Hepatocyte (in vitro differentiated cells): ENCODE results near the gene SFMBT2. TPM values are rescaled to one million over a fixed set of nuclear protein-coding genes. Genes with fewer than 3 reads are reported as not detected.

Experiments used
- DNase-seq: peaks from one replicate; pipeline ENCODE4 v3.0.0-alpha.2; 2016; ENCODE audit warnings: low spot score
- H2AFZ ChIP-seq: fragments of 200-600 bp; sonication (generic); 2 replicates; pipeline ENCODE4 v1.6.0; 2016; ENCODE audit warnings: antibody characterized with exemption, mild to moderate bottlenecking
- H3K27ac ChIP-seq: fragments of 200-600 bp; sonication (generic); 2 replicates; pipeline ENCODE4 v1.5.1; 2016; ENCODE audit warnings: mild to moderate bottlenecking
- H3K27me3 ChIP-seq: fragments of 200-600 bp; sonication (generic); 2 replicates; pipeline ENCODE4 v1.6.1; 2016
- H3K36me3 ChIP-seq: fragments of 200-600 bp; sonication (generic); replicated peaks from 2 replicates; pipeline ENCODE4 v1.5.1; 2016; ENCODE audit warnings: low read depth; ENCODE audit not compliant: insufficient read depth
- H3K4me1 ChIP-seq: fragments of 200-600 bp; sonication (generic); 2 replicates; pipeline ENCODE4 v1.5.1; 2016; ENCODE audit warnings: mild to moderate bottlenecking, moderate library complexity; ENCODE audit not compliant: insufficient read depth
- H3K4me2 ChIP-seq: fragments of 200-600 bp; sonication (generic); 2 replicates; pipeline ENCODE4 v1.6.0; 2016
- H3K4me3 ChIP-seq: fragments of 200-600 bp; sonication (generic); 2 replicates; pipeline ENCODE4 v1.5.1; 2016; ENCODE audit warnings: mild to moderate bottlenecking
- H3K79me2 ChIP-seq: fragments of 200-600 bp; sonication (generic); 2 replicates; pipeline ENCODE4 v1.6.0; 2017; ENCODE audit warnings: mild to moderate bottlenecking
- H3K9me2 ChIP-seq: fragments of 200-600 bp; sonication (generic); replicated peaks from 2 replicates; pipeline ENCODE4 v1.6.0; 2017; ENCODE audit warnings: mild to moderate bottlenecking; ENCODE audit not compliant: insufficient read depth
- H3K9me3 ChIP-seq: fragments of 200-600 bp; sonication (generic); 2 replicates; pipeline ENCODE4 v1.5.1; 2016; ENCODE audit warnings: low read depth, mild to moderate bottlenecking
- H4K20me1 ChIP-seq: fragments of 200-600 bp; sonication (generic); 2 replicates; pipeline ENCODE4 v1.6.0; 2016; ENCODE audit warnings: mild to moderate bottlenecking; ENCODE audit not compliant: insufficient read depth, poor library complexity, severe bottlenecking
- CTCF ChIP-seq: fragments of 200-600 bp; sonication (generic); IDR thresholded peaks from 2 replicates; pipeline ENCODE4 v1.5.1; 2016; ENCODE audit warnings: antibody characterized with exemption, mild to moderate bottlenecking; ENCODE audit not compliant: poor library complexity
- EZH2 ChIP-seq: fragments of 200-600 bp; sonication (generic); IDR thresholded peaks from 2 replicates; pipeline ENCODE4 v1.6.1; 2016; ENCODE audit warnings: antibody characterized with exemption, mild to moderate bottlenecking, borderline replicate concordance
- EZH2phosphoT487 ChIP-seq: fragments of 200-600 bp; sonication (generic); IDR thresholded peaks from one replicate; pipeline ENCODE4 v1.6.1; 2018; ENCODE audit warnings: antibody characterized with exemption, mild to moderate bottlenecking, low read depth, moderate library complexity; ENCODE audit not compliant: unreplicated experiment, severe bottlenecking
- WGBS: methylation state at CpG from one replicate; pipeline ENCODE4 v1.1.6; 2016; ENCODE audit warnings: low lambda C conversion rate; ENCODE audit errors: missing lambda C conversion rate; 5-methylcytosine and 5-hydroxymethylcytosine counted together
- polyA plus RNA-seq: library from polyadenylated mRNA; unstranded; fragments of >200 nt; fragmentation: Nextera tagmentation; extraction: Ambion mirVana; gene quantifications from 2 replicates; pipeline ENCODE4 v1.2.1, GENCODE V29; 2016
- total RNA-seq: library from RNA; depleted of rRNA; stranded (reverse); fragments of >200 nt; gene quantifications from 2 replicates; pipeline ENCODE4 v1.2.3, GENCODE V29; 2014

The SFMBT2 gene
- total and polyA plus RNA-seq, 2 experiments from 2014 or later = 1.1 to 3.8 TPM

- Histone ChIP-seq H3K27me3 (peaks cover 52% of the 10 kb centered on the region), H3K4me2 (no peak overlapping the region), H3K9me3 (no peaks in the 10 kb centered on the region), H3K79me2 (no peaks in the 10 kb centered on the region), H3K4me3 (no peak overlapping the region), H3K4me1 (peaks cover 22% of the 10 kb centered on the region), H3K27ac (no peak overlapping the region), H2AFZ (no peak overlapping the region), H3K9me2 (no peaks in the 10 kb centered on the region), H3K36me3 (no peaks in the 10 kb centered on the region), H4K20me1 (no peaks in the 10 kb centered on the region)
- 39% methylated on average over 2 of the region's 2 CpGs for WGBS
- no peak for TF ChIP-seq EZH2phosphoT487
- TF ChIP-seq EZH2 = no peak
- TF ChIP-seq CTCF = no peak
- no peak for DNase-seq
Measured at GRCh38 chr10:7414766-7415165, 3.9 kb upstream of the SFMBT2 start.

- TF ChIP-seq CTCF (no peak), EZH2phosphoT487 (peak; percentile 11), EZH2 (no peak)
- Histone ChIP-seq H3K27me3 (peaks cover 49% of the 10 kb centered on the region), H3K9me2 (no peaks in the 10 kb centered on the region), H2AFZ (peak overlapping the region; percentile 61), H3K79me2 (no peaks in the 10 kb centered on the region), H3K4me3 (no peak overlapping the region), H3K27ac (no peak overlapping the region), H3K36me3 (no peaks in the 10 kb centered on the region), H4K20me1 (no peaks in the 10 kb centered on the region), H3K9me3 (no peaks in the 10 kb centered on the region), H3K4me2 (peak overlapping the region; percentile 98), H3K4me1 (peaks cover 22% of the 10 kb centered on the region)
- DNase-seq = peak; percentile 16
- WGBS = 2% methylated on average over 12 of the region's 32 CpGs
Measured at GRCh38 chr10:7412928-7413282, 2.1 kb upstream of the SFMBT2 start.

GRCh38 chr10:7412237-7412927 lies 1.5 kb upstream of the SFMBT2 start:
- H3K9me3 ChIP-seq = no peaks in the 10 kb centered on the region
- no peaks in the 10 kb centered on the region for H4K20me1 ChIP-seq
- no peak overlapping the region for H3K27ac ChIP-seq
- H3K9me2 ChIP-seq = no peaks in the 10 kb centered on the region
- peaks cover under 1% of the 10 kb centered on the region for H3K79me2 ChIP-seq
- peak; percentile 63 for DNase-seq
- TF ChIP-seq EZH2phosphoT487 (no peak), CTCF (no peak), EZH2 (no peak)
- H2AFZ ChIP-seq = peak overlapping the region; percentile 61
- H3K4me3 ChIP-seq = no peak overlapping the region
- no peaks in the 10 kb centered on the region for H3K36me3 ChIP-seq
- peak overlapping the region; percentile 98 for H3K4me2 ChIP-seq
- peaks cover 54% of the 10 kb centered on the region for H3K27me3 ChIP-seq
- peaks cover 22% of the 10 kb centered on the region for H3K4me1 ChIP-seq
- 2% methylated on average over 51 of the region's 51 CpGs for whole genome bisulfite sequencing
